OCI-LY3 (cell line): ENCODE results near the gene EIF4E3.

ENCODE experiments used
- EZH2phosphoT487 ChIP-seq: fragments of 200-600 bp; shearing (Covaris generic); IDR thresholded peaks from 2 replicates; pipeline ENCODE4 v1.6.1; 2018; ENCODE audit warnings: antibody characterized with exemption, mixed run types, low read depth
- TF ChIP-seq, protein P1 (sequence below): fragments of 200-600, 300-600 bp; sonication (generic); IDR thresholded peaks from 2 replicates; pipeline ENCODE4 v1.5.1; 2014; ENCODE audit warnings: antibody characterized with exemption, low read length, low read depth

DNA sequence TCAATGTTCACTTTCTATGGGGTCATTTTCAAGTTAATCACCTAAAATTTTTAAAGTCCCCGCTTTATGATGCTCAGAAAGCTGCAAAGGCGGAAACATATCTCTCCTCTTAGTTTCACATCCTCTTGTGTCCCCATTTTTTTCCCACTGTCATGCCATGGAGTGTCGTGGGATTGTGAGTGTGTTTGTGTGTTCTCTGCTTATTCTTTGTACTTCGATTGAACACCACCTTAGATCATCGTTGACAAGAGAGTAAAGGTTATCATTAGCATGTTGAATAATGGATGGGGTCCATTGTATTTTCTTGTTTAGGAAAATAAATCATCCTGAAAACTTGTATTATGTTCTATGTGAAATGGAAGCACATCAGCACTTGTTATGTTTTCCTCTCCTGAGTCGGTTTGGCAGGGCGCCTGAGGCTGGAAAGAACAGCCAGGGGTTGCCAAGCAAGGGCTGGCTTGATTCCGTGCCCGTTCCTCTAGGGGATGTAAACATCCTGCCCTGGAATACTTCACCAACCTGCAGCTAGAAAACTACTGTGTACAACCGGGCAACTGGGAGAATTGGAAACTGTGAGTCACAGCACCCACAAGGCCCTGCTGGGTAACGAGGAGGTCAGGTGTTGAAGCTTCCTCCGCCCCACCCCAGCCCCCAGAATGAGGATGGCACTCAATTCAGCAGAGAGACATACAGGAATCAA lies 67.2 kb downstream of the EIF4E3 start:
- TF ChIP-seq, protein P1, sequence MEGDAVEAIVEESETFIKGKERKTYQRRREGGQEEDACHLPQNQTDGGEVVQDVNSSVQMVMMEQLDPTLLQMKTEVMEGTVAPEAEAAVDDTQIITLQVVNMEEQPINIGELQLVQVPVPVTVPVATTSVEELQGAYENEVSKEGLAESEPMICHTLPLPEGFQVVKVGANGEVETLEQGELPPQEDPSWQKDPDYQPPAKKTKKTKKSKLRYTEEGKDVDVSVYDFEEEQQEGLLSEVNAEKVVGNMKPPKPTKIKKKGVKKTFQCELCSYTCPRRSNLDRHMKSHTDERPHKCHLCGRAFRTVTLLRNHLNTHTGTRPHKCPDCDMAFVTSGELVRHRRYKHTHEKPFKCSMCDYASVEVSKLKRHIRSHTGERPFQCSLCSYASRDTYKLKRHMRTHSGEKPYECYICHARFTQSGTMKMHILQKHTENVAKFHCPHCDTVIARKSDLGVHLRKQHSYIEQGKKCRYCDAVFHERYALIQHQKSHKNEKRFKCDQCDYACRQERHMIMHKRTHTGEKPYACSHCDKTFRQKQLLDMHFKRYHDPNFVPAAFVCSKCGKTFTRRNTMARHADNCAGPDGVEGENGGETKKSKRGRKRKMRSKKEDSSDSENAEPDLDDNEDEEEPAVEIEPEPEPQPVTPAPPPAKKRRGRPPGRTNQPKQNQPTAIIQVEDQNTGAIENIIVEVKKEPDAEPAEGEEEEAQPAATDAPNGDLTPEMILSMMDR, result no peak
- TF ChIP-seq EZH2phosphoT487, result no peak
